Stimulated activated memory B cell treated with anti-CD40 and anti-IgM and Interleukin-4, amounts not matched to agents 10 μg/mL and 1 μg/mL and 100 μg/mL, for 72 hours (primary cell): ENCODE results near the gene SPCS3.
A peak's percentile ranks its signal among the peaks of the same experiment; 100 is the strongest.
"Not testable (repeated sequence)": the region's sequence is repeated elsewhere in the genome, so short reads cannot be mapped to it uniquely, and the experiment has no call there.

Source experiments
- ATAC-seq: fragments of 150-1000 bp; cut with Tn5 transposase; 2 replicates; pipeline ENCODE4 v1.10.0; 2021
- H3K27ac Mint-ChIP-seq: one replicate; pipeline ENCODE4 v1.8.0; 2022; ENCODE audit warnings: mild to moderate bottlenecking, mixed read lengths
- H3K27me3 Mint-ChIP-seq: one replicate; pipeline ENCODE4 v1.8.0; 2022; ENCODE audit warnings: mixed read lengths
- H3K36me3 Mint-ChIP-seq: one replicate; pipeline ENCODE4 v1.8.0; 2022; ENCODE audit warnings: mixed read lengths
- H3K4me1 Mint-ChIP-seq: one replicate; pipeline ENCODE4 v1.8.0; 2022; ENCODE audit warnings: mixed read lengths
- H3K4me3 Mint-ChIP-seq: one replicate; pipeline ENCODE4 v1.8.0; 2022; ENCODE audit warnings: mild to moderate bottlenecking, moderate library complexity, mixed read lengths
- H3K9me3 Mint-ChIP-seq: one replicate; pipeline ENCODE4 v1.8.0; 2022; ENCODE audit warnings: mixed read lengths

Gene SPCS3

GRCh38 chr4:176319704-176320339, at the start of gene SPCS3:
SPCS3 (plus strand) TSS chr4:176319966; CDS start chr4:176320077, 111 bp downstream.
- Mint-ChIP-seq H3K4me3 (peak within 1 kb of the TSS; percentile 98), H3K36me3 (no peaks in the 10 kb centered on the region), H3K4me1 (peaks cover 38% of the 10 kb centered on the region), H3K27ac (peak within 1 kb of the TSS; percentile 97), H3K9me3 (no peaks in the 10 kb centered on the region), H3K27me3 (no peaks in the 10 kb centered on the region)
- ATAC-seq, result peak; percentile 97

- no peak for ATAC-seq
- Mint-ChIP-seq H3K27me3 (no peaks in the 10 kb centered on the region), H3K27ac (no peak overlapping the region), H3K4me1 (no peaks in the 10 kb centered on the region), H3K4me3 (no peak overlapping the region), H3K36me3 (no peaks in the 10 kb centered on the region), H3K9me3 (no peaks in the 10 kb centered on the region)
Measured at GRCh38 chr4:176270669-176271068, 49.1 kb upstream of the SPCS3 start.

GRCh38 chr4:176271749-176272148, 48.0 kb upstream of the SPCS3 start:
- Mint-ChIP-seq H3K27me3 (no peaks in the 10 kb centered on the region), H3K4me3 (no peak overlapping the region)
- ATAC-seq, result no peak

GRCh38 chr4:176272799-176273198, 47.0 kb upstream of the SPCS3 start:
- H3K4me1 Mint-ChIP-seq, result peaks cover 7% of the 10 kb centered on the region
- H3K9me3 Mint-ChIP-seq, result no peaks in the 10 kb centered on the region
- no peak for ATAC-seq
- H3K4me3 Mint-ChIP-seq, result no peak overlapping the region
- H3K27ac Mint-ChIP-seq, result no peak overlapping the region
- H3K27me3 Mint-ChIP-seq, result peaks cover 8% of the 10 kb centered on the region
- no peaks in the 10 kb centered on the region for H3K36me3 Mint-ChIP-seq

More at GRCh38 chr4:176271749-176272148, 48.0 kb upstream of the SPCS3 start:
- Mint-ChIP-seq H3K36me3 (no peaks in the 10 kb centered on the region), H3K4me1 (no peaks in the 10 kb centered on the region), H3K9me3 (no peaks in the 10 kb centered on the region), H3K27ac (no peak overlapping the region)

- H3K27me3 Mint-ChIP-seq, result peaks cover 9% of the 10 kb centered on the region
- no peaks in the 10 kb centered on the region for H3K36me3 Mint-ChIP-seq
- ATAC-seq, result no peak
- H3K4me1 Mint-ChIP-seq, result peaks cover 7% of the 10 kb centered on the region
- no peaks in the 10 kb centered on the region for H3K9me3 Mint-ChIP-seq
- H3K4me3 Mint-ChIP-seq, result no peak overlapping the region
- no peak overlapping the region for H3K27ac Mint-ChIP-seq
Measured at GRCh38 chr4:176273736-176274135, 46.0 kb upstream of the SPCS3 start.

- ATAC-seq, result no peak
- no peaks in the 10 kb centered on the region for H3K36me3 Mint-ChIP-seq
- peaks cover 7% of the 10 kb centered on the region for H3K4me1 Mint-ChIP-seq
- H3K9me3 Mint-ChIP-seq, result no peaks in the 10 kb centered on the region
- no peak overlapping the region for H3K27ac Mint-ChIP-seq
- H3K27me3 Mint-ChIP-seq, result peaks cover 9% of the 10 kb centered on the region
- no peak overlapping the region for H3K4me3 Mint-ChIP-seq
Measured at GRCh38 chr4:176274441-176274840, 45.3 kb upstream of the SPCS3 start.

- no peak overlapping the region for H3K27ac Mint-ChIP-seq
- peaks cover 7% of the 10 kb centered on the region for H3K4me1 Mint-ChIP-seq
- H3K27me3 Mint-ChIP-seq, result peaks cover 9% of the 10 kb centered on the region
- H3K36me3 Mint-ChIP-seq, result no peaks in the 10 kb centered on the region
- no peak for ATAC-seq
- no peak overlapping the region for H3K4me3 Mint-ChIP-seq
- no peaks in the 10 kb centered on the region for H3K9me3 Mint-ChIP-seq
Measured at GRCh38 chr4:176276710-176277109, 43.1 kb upstream of the SPCS3 start.

GRCh38 chr4:176277162-176277904, 42.4 kb upstream of the SPCS3 start:
- Mint-ChIP-seq H3K4me3 (no peak overlapping the region), H3K4me1 (peaks cover 7% of the 10 kb centered on the region), H3K9me3 (no peaks in the 10 kb centered on the region), H3K27ac (no peak overlapping the region), H3K27me3 (peaks cover 9% of the 10 kb centered on the region), H3K36me3 (no peaks in the 10 kb centered on the region)
- peak; percentile 69 for ATAC-seq

GRCh38 chr4:176279560-176279959, 40.2 kb upstream of the SPCS3 start:
- not testable (repeated sequence) for H3K9me3 Mint-ChIP-seq, H3K4me3 Mint-ChIP-seq, H3K27ac Mint-ChIP-seq

GRCh38 chr4:176286728-176287127, 33.0 kb upstream of the SPCS3 start:
- Mint-ChIP-seq H3K27me3 (no peaks in the 10 kb centered on the region), H3K4me3 (no peak overlapping the region), H3K36me3 (no peaks in the 10 kb centered on the region), H3K4me1 (no peaks in the 10 kb centered on the region), H3K27ac (no peak overlapping the region), H3K9me3 (no peaks in the 10 kb centered on the region)
- ATAC-seq, result no peak

More at GRCh38 chr4:176279560-176279959, 40.2 kb upstream of the SPCS3 start:
- ATAC-seq, H3K27me3 Mint-ChIP-seq, H3K4me1 Mint-ChIP-seq, H3K36me3 Mint-ChIP-seq: not testable (repeated sequence)

- Mint-ChIP-seq H3K36me3 (no peaks in the 10 kb centered on the region), H3K4me1 (no peaks in the 10 kb centered on the region), H3K27ac (no peak overlapping the region), H3K9me3 (no peaks in the 10 kb centered on the region), H3K4me3 (no peak overlapping the region), H3K27me3 (no peaks in the 10 kb centered on the region)
- ATAC-seq, result no peak
Measured at GRCh38 chr4:176287546-176287945, 32.2 kb upstream of the SPCS3 start.

- no peak overlapping the region for H3K4me3 Mint-ChIP-seq
- no peaks in the 10 kb centered on the region for H3K4me1 Mint-ChIP-seq
- no peak for ATAC-seq
- H3K27ac Mint-ChIP-seq, result no peak overlapping the region
- no peaks in the 10 kb centered on the region for H3K27me3 Mint-ChIP-seq
- no peaks in the 10 kb centered on the region for H3K9me3 Mint-ChIP-seq
- H3K36me3 Mint-ChIP-seq, result no peaks in the 10 kb centered on the region
Measured at GRCh38 chr4:176288020-176288419, 31.7 kb upstream of the SPCS3 start.

- Mint-ChIP-seq H3K36me3 (no peaks in the 10 kb centered on the region), H3K4me1 (no peaks in the 10 kb centered on the region), H3K27ac (no peak overlapping the region), H3K27me3 (no peaks in the 10 kb centered on the region), H3K9me3 (no peaks in the 10 kb centered on the region), H3K4me3 (no peak overlapping the region)
- ATAC-seq, result no peak
Measured at GRCh38 chr4:176289561-176289960, 30.2 kb upstream of the SPCS3 start.

GRCh38 chr4:176290520-176290919, 29.2 kb upstream of the SPCS3 start:
- Mint-ChIP-seq H3K36me3 (no peaks in the 10 kb centered on the region), H3K9me3 (no peaks in the 10 kb centered on the region)

GRCh38 chr4:176291748-176292147, 28.0 kb upstream of the SPCS3 start:
- Mint-ChIP-seq H3K27me3 (no peaks in the 10 kb centered on the region), H3K36me3 (no peaks in the 10 kb centered on the region), H3K4me1 (no peaks in the 10 kb centered on the region), H3K4me3 (no peak overlapping the region), H3K9me3 (no peaks in the 10 kb centered on the region), H3K27ac (no peak overlapping the region)
- no peak for ATAC-seq

More at GRCh38 chr4:176290520-176290919, 29.2 kb upstream of the SPCS3 start:
- H3K4me3 Mint-ChIP-seq, result no peak overlapping the region
- no peak overlapping the region for H3K27ac Mint-ChIP-seq
- H3K27me3 Mint-ChIP-seq, result no peaks in the 10 kb centered on the region
- no peak for ATAC-seq
- no peaks in the 10 kb centered on the region for H3K4me1 Mint-ChIP-seq

- Mint-ChIP-seq H3K36me3 (no peaks in the 10 kb centered on the region), H3K4me3 (no peak overlapping the region), H3K27me3 (no peaks in the 10 kb centered on the region), H3K4me1 (no peaks in the 10 kb centered on the region), H3K9me3 (no peaks in the 10 kb centered on the region), H3K27ac (no peak overlapping the region)
- no peak for ATAC-seq
Measured at GRCh38 chr4:176292920-176293319, 26.8 kb upstream of the SPCS3 start.
